Hepatocyte (in vitro differentiated cells): ENCODE measurements around the gene PHETA1.

Source experiments
- EZH2phosphoT487 ChIP-seq: fragments of 200-600 bp; sonication (generic); IDR thresholded peaks from one replicate; pipeline ENCODE4 v1.6.1; 2018; ENCODE audit warnings: antibody characterized with exemption, mild to moderate bottlenecking, low read depth, moderate library complexity; ENCODE audit not compliant: unreplicated experiment, severe bottlenecking
- TF ChIP-seq, protein P1 (sequence below): fragments of 200-600 bp; sonication (generic); IDR thresholded peaks from 2 replicates; pipeline ENCODE4 v1.5.1; 2016; ENCODE audit warnings: antibody characterized with exemption, mild to moderate bottlenecking; ENCODE audit not compliant: poor library complexity

DNA sequence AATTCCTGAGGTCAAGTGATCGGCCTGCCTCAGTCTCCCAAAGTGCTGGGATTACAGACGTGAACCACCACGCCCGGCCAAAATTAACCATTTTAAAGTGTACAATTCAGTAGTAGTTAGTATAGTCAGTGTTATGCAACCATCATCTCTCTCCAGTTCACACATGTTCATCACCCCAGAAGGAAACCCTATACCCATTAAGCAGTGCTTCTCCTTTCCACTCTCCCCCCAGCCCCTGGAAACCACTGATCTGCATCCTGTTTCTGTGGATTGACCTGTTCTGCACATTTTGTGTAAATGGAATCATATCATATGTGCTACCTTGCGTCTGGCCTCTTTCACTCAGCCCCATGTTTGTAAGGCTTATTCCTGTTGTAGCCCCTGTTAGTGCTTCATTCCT, 52.2 kb downstream of the PHETA1 start:
- TF ChIP-seq, protein P1, sequence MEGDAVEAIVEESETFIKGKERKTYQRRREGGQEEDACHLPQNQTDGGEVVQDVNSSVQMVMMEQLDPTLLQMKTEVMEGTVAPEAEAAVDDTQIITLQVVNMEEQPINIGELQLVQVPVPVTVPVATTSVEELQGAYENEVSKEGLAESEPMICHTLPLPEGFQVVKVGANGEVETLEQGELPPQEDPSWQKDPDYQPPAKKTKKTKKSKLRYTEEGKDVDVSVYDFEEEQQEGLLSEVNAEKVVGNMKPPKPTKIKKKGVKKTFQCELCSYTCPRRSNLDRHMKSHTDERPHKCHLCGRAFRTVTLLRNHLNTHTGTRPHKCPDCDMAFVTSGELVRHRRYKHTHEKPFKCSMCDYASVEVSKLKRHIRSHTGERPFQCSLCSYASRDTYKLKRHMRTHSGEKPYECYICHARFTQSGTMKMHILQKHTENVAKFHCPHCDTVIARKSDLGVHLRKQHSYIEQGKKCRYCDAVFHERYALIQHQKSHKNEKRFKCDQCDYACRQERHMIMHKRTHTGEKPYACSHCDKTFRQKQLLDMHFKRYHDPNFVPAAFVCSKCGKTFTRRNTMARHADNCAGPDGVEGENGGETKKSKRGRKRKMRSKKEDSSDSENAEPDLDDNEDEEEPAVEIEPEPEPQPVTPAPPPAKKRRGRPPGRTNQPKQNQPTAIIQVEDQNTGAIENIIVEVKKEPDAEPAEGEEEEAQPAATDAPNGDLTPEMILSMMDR: no peak
- TF ChIP-seq EZH2phosphoT487: no peak
